Lower leg skin (tissue), 4 donors: Measurements from ENCODE around the gene PLA2G4A. TPM values are rescaled to one million over a fixed set of nuclear protein-coding genes. Genes with fewer than 3 reads are reported as not detected.

Source experiments
- DNase-seq, 2 donors: peaks; one replicate each; pipeline ENCODE4 v3.0.0-alpha.2; 2019; ENCODE audit warnings: low spot score in 2 of 2
- H3K4me3 ChIP-seq: fragments of 200-600 bp; sonication (generic); 2 replicates; pipeline ENCODE4 v1.5.1; 2017; ENCODE audit warnings: mild to moderate bottlenecking, low read depth; ENCODE audit not compliant: poor library complexity, severe bottlenecking
- CTCF ChIP-seq, 3 donors: fragments of 450-650 bp; IDR thresholded peaks; one replicate each; pipeline ENCODE4 v1.5.1; 2016; ENCODE audit warnings: antibody characterized with exemption in 3 of 3, mild to moderate bottlenecking in 3 of 3, moderate library complexity in 2 of 3
- POLR2A ChIP-seq, 2 donors: fragments of 450-650 bp; IDR thresholded peaks; one replicate each; pipeline ENCODE4 v1.6.1; 2016 to 2017; ENCODE audit warnings: antibody characterized with exemption in 2 of 2, mild to moderate bottlenecking in 1 of 2, moderate library complexity in 1 of 2
- WGBS, 2 donors: methylation state at CpG; one replicate each; pipeline ENCODE4 v1.1.5; 2018; 5-methylcytosine and 5-hydroxymethylcytosine counted together
- intact Hi-C: fragments of 100-400 bp; cut with DNase I; formaldehyde crosslinking; loops from one replicate; pipeline ENCODE4 v1.15.0; 2023; ENCODE audit warnings: low total_unique reads
- total RNA-seq, 4 donors: library from RNA; depleted of rRNA; stranded (reverse); fragments of >200 nt; gene quantifications; one replicate each; pipeline ENCODE4 v1.1.0, GENCODE V29; 2016

PLA2G4A gene
- total RNA-seq, 4 donors from 2014 or later, result 9.5 to 15.3 (median 11.2) TPM

- intact Hi-C loops, result no loop called here
- no peak for DNase-seq
- no peak overlapping the region for H3K4me3 ChIP-seq
- WGBS, 2 donors, result 91 to 100% methylated on average over 1 of the region's 1 CpG
- no peak for TF ChIP-seq POLR2A (IDR thresholded peaks at IDR 0.05)
- no peak for TF ChIP-seq CTCF (IDR thresholded peaks at IDR 0.05)
These were observed 198.5 kb downstream of the PLA2G4A start for GRCh38 chr1:187027253-187027652.

GRCh38 chr1:187032316-187032981 lies 203.7 kb downstream of the PLA2G4A start:
- intact Hi-C loops, result no loop called here
- TF ChIP-seq POLR2A (IDR thresholded peaks at IDR 0.05) (no peak), CTCF (IDR thresholded peaks at IDR 0.05) (no peak)
- 93 to 96% methylated on average over 4 of the region's 4 CpGs for WGBS, 2 donors
- DNase-seq, result no peak
- H3K4me3 ChIP-seq, result no peak overlapping the region

- H3K4me3 ChIP-seq, result no peak overlapping the region
- no peak for DNase-seq
- TF ChIP-seq CTCF (IDR thresholded peaks at IDR 0.05), result no peak
- no peak for TF ChIP-seq POLR2A (IDR thresholded peaks at IDR 0.05)
- 76% methylated on average over 4 of the region's 4 CpGs for WGBS, 2 donors
- intact Hi-C loops, result no loop called here
These were observed 204.4 kb downstream of the PLA2G4A start for GRCh38 chr1:187032982-187033692.

GRCh38 chr1:187033693-187034390 lies 205.1 kb downstream of the PLA2G4A start:
- DNase-seq, result no peak
- TF ChIP-seq POLR2A (IDR thresholded peaks at IDR 0.05) (no peak), CTCF (IDR thresholded peaks at IDR 0.05) (no peak)
- no peak overlapping the region for H3K4me3 ChIP-seq
- intact Hi-C loops, result no loop called here
- 71 to 76% methylated on average over 4 of the region's 4 CpGs for WGBS, 2 donors

GRCh38 chr1:187034501-187034900 lies 205.8 kb downstream of the PLA2G4A start:
- intact Hi-C loops, result no loop called here
- DNase-seq, result no peak
- no peak overlapping the region for H3K4me3 ChIP-seq
- TF ChIP-seq POLR2A (IDR thresholded peaks at IDR 0.05) (no peak), CTCF (IDR thresholded peaks at IDR 0.05) (no peak)
